Measurements from ENCODE around the gene ORAI3. TPM values are rescaled to one million over a fixed set of nuclear protein-coding genes. Genes with fewer than 3 reads are reported as not detected.

The ORAI3 gene
- polyA plus RNA-seq, 6 donors from 2014 or later: 65.8 to 83.4 (median 78.3) TPM

DNA sequence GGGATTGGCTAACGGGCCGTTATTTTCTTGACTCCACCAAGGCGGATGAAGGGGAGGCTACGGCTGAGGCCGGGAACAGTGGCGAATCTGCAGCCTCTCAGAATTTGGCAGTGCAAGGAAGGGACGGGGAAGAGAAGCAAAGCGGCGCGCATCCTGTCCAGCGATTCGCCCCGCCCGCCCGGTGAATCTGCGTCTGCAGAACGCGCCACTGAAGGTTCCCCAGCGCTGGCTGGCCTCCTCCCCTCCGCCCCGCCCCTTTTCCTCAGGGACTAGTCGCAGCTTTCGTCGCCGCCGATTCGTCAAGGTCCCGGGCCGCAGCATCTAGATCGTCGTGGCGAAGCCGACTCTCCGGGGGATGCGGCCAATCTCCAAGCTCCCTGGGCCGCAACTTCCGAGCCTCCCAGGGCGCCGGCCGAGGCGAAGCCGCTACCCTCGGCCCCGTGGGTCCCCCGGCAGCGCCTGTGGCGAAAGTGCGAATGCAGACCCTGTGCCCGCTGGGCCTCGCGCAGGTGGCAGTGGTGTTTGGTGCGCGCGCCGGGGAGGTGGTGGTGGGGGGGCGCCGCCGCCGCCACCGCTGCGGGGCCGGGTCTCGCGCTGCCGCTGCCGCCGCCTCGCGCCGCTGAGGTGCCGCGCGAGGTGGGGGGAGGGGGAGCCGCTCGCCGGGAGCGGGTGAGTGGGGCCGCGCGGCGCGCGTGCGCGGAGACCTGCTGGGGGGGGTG lies 8.7 kb downstream of the ORAI3 start, which contains the start of gene SETD1A:
Gene SETD1A, plus strand, starts transcription at position 299 of the 719 bp plus-strand sequence. CDS start 978 bp downstream, outside the sequence.
- no peaks in the 10 kb centered on the region for H3K27me3 Mint-ChIP-seq

DNA sequence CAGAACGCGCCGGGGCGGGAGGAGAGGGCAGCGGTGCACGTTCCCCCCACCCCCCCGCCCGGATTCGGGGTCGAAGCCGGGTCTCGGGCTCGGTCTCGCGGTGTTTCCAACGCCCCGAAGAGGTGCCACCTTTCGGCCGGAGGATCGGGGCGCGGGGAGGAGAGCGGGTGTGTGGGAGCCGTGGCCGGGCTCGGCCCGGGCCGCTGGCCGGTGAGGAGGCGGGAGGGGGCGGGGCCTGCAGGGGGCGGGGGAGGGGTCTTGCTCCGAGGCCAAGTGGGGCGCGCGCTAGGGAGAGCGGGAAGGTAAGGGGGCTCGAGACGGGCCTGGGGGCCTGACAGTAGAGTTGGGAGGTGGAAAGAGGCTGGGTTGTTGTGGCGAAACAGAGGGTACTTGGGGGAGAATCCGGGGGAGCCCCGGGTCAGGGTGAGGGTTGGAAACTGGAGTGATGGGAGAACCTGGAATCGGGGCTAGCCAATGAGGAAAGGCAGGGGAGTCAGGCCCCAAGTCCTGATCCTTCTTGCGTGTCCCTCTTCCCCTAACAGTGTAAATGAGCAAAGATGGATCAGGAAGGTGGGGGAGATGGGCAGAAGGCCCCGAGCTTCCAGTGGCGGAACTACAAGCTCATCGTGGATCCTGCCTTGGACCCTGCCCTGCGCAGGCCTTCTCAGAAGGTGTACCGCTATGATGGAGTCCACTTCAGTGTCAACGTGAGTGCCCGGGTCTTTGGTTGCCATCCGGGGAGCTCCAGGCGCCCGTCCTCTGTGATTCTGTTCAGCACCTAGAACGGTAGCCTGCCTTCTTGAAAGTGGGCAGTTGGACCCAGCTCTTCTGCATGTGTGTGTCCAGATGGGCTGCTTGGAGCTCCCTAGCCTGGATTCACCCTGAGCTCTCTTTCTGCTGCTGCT lies 9.6 kb downstream of the ORAI3 start:
- peak; percentile 45 to 49 for ATAC-seq (ENCODE audit: low read depth in 2 of 2)
- peaks cover 17 to 21% of the 10 kb centered on the region in 2 donors for H3K36me3 Mint-ChIP-seq
- H3K27me3 Mint-ChIP-seq: no peaks in the 10 kb centered on the region
- H3K9me3 Mint-ChIP-seq: no peaks in the 10 kb centered on the region
- H3K27ac Mint-ChIP-seq: peak overlapping the region; percentile 90 to 98 (median 95)
- DNase-seq: no peak
- H3K4me1 Mint-ChIP-seq: peaks cover 20 to 34% (median 27%) of the 10 kb centered on the region in 3 donors
- H3K4me3 Mint-ChIP-seq: peak overlapping the region; percentile 88 to 97 (median 92)

More for the DNA sequence above, 8.7 kb downstream of the ORAI3 start, which contains the start of gene SETD1A:
- Mint-ChIP-seq H3K9me3 (no peaks in the 10 kb centered on the region), H3K4me1 (peaks cover 20 to 36% (median 30%) of the 10 kb centered on the region in 3 donors), H3K4me3 (peak within 1 kb of the TSS; percentile 89 to 99 (median 96)), H3K36me3 (peaks cover 11 to 12% of the 10 kb centered on the region in 2 donors), H3K27ac (peak within 1 kb of the TSS; percentile 95 to 99 (median 98))
- ATAC-seq (ENCODE audit: low read depth in 2 of 2) (peak; percentile 85 to 86), DNase-seq (peak; percentile 97)

DNA sequence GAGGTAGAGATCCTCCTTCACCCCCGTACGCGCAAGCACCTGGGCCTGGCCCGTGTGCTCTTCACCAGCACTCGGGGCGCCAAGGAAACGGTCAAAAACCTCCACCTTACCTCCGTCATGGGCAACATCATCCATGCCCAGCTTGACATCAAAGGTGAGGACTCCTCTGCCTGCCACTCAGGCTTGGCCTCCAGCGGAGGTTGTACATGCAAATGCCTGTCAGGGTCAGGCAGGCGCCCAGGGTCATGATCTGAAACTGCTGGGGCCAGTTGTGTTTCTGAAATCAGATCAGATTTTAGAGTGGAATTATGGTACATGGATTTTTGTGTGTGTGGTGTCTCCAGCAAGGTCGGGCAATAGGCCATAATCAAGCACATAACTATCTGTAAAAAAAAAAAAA lies 12.5 kb downstream of the ORAI3 start:
- peaks cover 18 to 41% of the 10 kb centered on the region in 2 donors for H3K36me3 Mint-ChIP-seq
- H3K4me1 Mint-ChIP-seq: peaks cover 20 to 35% (median 28%) of the 10 kb centered on the region in 3 donors
- DNase-seq: no peak
- ATAC-seq (ENCODE audit: low read depth in 2 of 2): no peak
- H3K4me3 Mint-ChIP-seq: peak overlapping the region in 1 of 8 donors; percentile 58
- H3K9me3 Mint-ChIP-seq: no peaks in the 10 kb centered on the region
- H3K27ac Mint-ChIP-seq: no peak overlapping the region
- no peaks in the 10 kb centered on the region for H3K27me3 Mint-ChIP-seq

DNA sequence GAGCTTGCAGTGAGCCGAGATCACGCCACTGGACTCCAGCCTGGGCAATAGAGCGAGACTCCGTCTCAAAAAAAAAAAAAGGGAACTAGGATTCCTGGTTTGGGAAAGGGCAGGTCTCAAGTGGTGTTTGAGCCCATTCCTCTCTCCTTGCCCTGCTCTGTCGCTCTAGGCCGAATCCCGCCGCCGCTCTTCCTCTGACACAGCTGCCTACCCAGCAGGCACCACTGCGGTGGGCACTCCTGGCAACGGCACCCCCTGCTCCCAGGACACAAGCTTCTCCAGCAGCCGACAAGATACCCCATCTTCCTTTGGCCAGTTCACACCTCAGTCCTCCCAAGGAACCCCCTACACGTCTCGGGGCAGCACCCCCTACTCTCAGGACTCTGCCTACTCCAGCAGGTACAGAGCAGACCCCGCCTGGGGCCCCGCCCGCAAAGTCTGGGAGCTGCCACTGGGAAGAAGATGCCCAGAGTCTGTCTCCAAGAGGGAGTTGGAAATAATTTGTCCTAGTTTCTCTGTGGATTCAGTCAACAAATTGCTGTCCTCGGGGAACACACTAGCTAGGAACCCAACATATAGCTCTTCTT lies 15.2 kb downstream of the ORAI3 start:
- H3K4me3 Mint-ChIP-seq: peak overlapping the region in 1 of 8 donors; percentile 64
- H3K27ac Mint-ChIP-seq: peak overlapping the region in 1 of 6 donors; percentile 82
- H3K27me3 Mint-ChIP-seq: no peaks in the 10 kb centered on the region
- ATAC-seq (ENCODE audit: low read depth in 2 of 2) (no peak), DNase-seq (no peak)
- no peaks in the 10 kb centered on the region for H3K9me3 Mint-ChIP-seq
- peaks cover 18 to 59% of the 10 kb centered on the region in 2 donors for H3K36me3 Mint-ChIP-seq
- peaks cover 19 to 21% (median 20%) of the 10 kb centered on the region in 3 donors for H3K4me1 Mint-ChIP-seq

DNA sequence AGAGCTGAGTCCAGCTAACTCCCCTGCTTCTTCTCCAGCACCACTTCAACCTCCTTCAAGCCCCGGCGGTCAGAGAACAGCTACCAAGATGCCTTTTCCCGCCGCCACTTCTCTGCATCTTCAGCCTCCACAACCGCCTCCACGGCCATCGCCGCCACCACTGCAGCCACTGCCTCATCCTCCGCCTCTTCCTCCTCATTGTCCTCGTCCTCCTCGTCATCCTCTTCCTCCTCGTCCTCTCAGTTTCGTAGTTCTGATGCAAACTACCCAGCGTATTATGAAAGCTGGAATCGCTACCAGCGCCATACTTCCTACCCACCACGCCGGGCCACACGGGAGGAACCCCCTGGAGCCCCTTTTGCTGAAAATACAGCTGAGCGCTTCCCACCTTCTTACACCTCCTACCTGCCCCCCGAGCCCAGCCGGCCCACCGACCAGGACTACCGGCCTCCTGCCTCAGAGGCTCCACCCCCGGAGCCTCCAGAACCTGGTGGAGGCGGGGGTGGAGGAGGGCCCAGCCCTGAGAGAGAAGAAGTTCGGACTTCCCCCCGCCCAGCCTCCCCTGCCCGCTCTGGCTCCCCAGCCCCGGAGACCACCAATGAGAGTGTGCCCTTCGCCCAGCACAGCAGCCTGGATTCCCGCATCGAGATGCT lies 15.8 kb downstream of the ORAI3 start:
- H3K27ac Mint-ChIP-seq: peak overlapping the region in 2 of 6 donors; percentile 51 to 53

DNA sequence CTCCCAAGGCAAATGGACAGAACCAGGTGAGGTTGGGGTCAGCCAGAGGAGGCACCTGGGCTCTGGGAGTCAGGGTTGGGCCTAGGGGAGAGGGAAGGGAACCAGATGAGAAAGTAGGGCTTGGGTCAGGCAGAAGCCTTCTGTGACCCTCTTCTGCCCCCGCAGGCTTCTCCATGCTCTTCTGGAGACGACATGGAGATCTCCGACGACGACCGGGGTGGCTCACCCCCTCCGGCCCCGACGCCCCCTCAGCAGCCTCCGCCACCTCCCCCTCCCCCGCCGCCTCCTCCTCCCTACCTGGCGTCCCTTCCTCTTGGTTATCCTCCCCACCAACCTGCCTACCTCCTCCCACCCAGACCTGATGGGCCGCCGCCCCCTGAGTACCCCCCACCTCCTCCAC lies 16.6 kb downstream of the ORAI3 start:
- Mint-ChIP-seq H3K4me3 (no peak overlapping the region), H3K9me3 (no peaks in the 10 kb centered on the region), H3K27me3 (no peaks in the 10 kb centered on the region), H3K27ac (peak overlapping the region in 1 of 6 donors; percentile 53), H3K4me1 (peaks cover 7 to 8% (median 8%) of the 10 kb centered on the region in 3 donors), H3K36me3 (peaks cover 8 to 53% of the 10 kb centered on the region in 2 donors)
- ATAC-seq (ENCODE audit: low read depth in 2 of 2) (no peak), DNase-seq (no peak)

More for the DNA sequence above, 15.8 kb downstream of the ORAI3 start:
- ATAC-seq (ENCODE audit: low read depth in 2 of 2) (no peak), DNase-seq (no peak)
- H3K36me3 Mint-ChIP-seq: peaks cover 15 to 57% of the 10 kb centered on the region in 2 donors
- H3K4me1 Mint-ChIP-seq: peaks cover 12 to 14% (median 13%) of the 10 kb centered on the region in 3 donors
- H3K9me3 Mint-ChIP-seq: no peaks in the 10 kb centered on the region
- H3K4me3 Mint-ChIP-seq: no peak overlapping the region
- no peaks in the 10 kb centered on the region for H3K27me3 Mint-ChIP-seq

DNA sequence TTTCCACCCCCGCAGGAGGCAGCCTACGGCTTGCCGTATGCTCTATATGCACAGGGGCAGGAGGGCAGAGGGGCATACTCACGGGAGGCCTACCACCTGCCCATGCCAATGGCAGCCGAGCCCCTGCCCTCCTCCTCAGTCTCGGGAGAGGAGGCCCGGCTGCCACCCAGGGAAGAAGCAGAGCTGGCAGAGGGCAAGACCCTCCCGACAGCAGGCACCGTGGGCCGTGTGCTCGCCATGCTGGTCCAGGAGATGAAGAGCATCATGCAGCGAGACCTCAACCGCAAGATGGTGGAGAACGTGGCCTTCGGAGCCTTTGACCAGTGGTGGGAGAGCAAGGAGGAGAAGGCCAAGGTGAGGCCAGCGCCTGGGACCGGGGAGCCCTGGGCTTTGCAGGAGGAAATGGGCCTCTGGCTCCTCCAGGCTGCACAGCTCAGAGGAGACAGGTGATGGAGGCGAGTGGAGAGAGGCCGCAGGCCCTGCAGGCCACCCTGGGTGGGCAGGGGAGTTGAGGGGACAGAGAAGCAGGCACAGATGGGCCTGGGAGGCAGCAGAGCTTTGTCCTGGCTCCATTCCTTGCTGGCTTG lies 17.3 kb downstream of the ORAI3 start:
- Mint-ChIP-seq H3K27ac (peak overlapping the region in 2 of 6 donors; percentile 27 to 91), H3K27me3 (no peaks in the 10 kb centered on the region), H3K4me1 (peaks cover 7 to 14% (median 11%) of the 10 kb centered on the region in 3 donors), H3K9me3 (no peaks in the 10 kb centered on the region), H3K4me3 (no peak overlapping the region), H3K36me3 (peaks cover 15 to 57% of the 10 kb centered on the region in 2 donors)
- ATAC-seq (ENCODE audit: low read depth in 2 of 2): no peak
- no peak for DNase-seq

DNA sequence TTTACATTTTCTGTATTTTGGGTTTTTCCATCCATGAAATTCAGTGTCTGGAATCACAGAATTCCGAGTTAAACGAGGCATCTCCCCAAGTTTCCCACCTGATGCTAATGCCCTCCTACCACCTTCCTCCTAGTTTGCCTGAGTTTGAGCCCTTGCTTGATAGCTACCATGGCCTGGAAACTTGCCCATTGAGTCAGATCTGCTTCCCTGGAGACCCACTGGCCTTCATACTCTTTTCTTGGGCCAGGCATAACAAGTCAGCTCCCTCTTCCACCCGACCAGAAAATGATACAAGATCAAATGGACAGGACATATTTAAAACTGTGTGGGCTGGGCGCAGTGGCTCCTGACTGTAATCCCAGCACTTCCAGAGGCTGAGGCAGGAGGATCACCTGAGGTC lies 18.9 kb downstream of the ORAI3 start:
- no peak for DNase-seq
- Mint-ChIP-seq H3K4me1 (peaks cover 2 to 18% (median 13%) of the 10 kb centered on the region in 3 donors), H3K9me3 (no peaks in the 10 kb centered on the region), H3K36me3 (peaks cover 19 to 70% of the 10 kb centered on the region in 2 donors), H3K4me3 (no peak overlapping the region), H3K27me3 (no peaks in the 10 kb centered on the region), H3K27ac (no peak overlapping the region)
- no peak for ATAC-seq (ENCODE audit: low read depth in 2 of 2)

DNA sequence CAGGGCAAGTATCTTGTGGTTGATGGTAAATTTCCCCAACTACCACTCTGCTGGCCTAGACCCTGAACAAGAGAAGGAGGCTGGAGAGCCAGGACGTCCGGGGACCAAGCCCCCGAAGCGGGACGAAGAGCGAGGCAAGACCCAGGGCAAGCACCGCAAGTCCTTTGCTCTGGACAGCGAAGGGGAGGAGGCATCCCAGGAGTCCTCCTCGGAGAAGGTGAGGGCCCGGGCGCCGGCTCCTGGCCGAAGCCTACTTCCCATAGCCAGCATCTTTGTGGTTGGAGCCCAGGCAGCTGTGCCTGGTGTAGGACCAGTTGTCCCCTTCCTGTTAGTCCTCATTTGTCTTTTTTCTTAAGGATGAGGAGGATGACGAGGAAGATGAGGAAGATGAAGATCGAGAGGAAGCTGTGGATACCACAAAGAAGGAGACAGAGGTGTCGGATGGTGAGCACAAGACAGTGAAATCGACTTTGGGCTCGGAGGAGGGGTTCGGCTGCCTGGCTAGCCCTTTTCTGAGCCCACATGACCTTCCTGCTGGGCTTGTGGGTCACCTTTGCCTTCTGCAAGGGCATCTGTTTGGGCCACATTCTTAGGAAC lies 20.5 kb downstream of the ORAI3 start:
- DNase-seq (no peak), ATAC-seq (ENCODE audit: low read depth in 2 of 2) (no peak)
- H3K9me3 Mint-ChIP-seq: no peaks in the 10 kb centered on the region
- H3K36me3 Mint-ChIP-seq: peaks cover 12 to 71% of the 10 kb centered on the region in 2 donors
- no peak overlapping the region for H3K4me3 Mint-ChIP-seq
- peaks cover 5 to 27% (median 19%) of the 10 kb centered on the region in 3 donors for H3K4me1 Mint-ChIP-seq
- peak overlapping the region in 2 of 6 donors; percentile 14 to 80 for H3K27ac Mint-ChIP-seq
- H3K27me3 Mint-ChIP-seq: no peaks in the 10 kb centered on the region

DNA sequence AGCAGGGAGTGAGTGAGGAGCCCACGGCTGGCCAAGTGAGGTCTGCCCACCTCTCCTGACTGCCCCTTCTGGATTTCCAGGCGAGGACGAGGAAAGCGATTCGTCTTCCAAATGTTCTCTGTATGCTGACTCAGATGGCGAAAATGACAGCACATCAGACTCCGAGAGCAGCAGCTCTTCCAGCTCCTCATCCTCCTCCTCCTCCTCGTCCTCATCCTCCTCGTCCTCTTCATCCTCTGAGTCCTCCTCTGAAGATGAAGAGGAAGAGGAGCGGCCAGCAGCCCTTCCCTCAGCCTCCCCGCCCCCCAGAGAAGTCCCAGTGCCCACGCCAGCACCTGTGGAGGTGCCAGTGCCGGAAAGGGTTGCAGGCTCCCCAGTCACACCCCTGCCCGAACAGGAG lies 22.4 kb downstream of the ORAI3 start:
- Mint-ChIP-seq H3K9me3 (no peaks in the 10 kb centered on the region), H3K4me3 (no peak overlapping the region), H3K36me3 (peaks cover 12 to 66% of the 10 kb centered on the region in 2 donors), H3K4me1 (peaks cover 3 to 33% (median 22%) of the 10 kb centered on the region in 3 donors), H3K27me3 (no peaks in the 10 kb centered on the region), H3K27ac (peak overlapping the region in 2 of 6 donors; percentile 5 to 44)
- no peak for DNase-seq
- no peak for ATAC-seq (ENCODE audit: low read depth in 2 of 2)

DNA sequence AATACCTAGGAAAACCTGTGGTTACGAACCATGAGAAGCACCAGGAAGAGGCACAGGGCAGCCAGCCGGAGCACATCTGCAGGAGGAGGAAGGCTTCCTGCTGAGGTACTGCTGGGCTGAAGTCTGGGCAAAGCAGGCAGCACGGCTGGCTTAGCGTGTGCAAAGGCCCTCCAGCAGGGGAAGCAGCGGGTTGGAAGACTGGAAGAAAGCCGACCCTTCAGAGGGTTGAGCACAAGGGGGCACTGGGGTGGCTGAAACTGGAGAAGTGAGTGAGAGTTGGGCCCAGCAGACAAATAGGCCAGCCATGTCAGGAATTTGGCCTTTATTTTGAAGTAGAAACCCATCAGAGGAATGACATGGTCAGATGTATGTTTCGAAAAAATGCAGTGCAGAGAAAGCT lies 24.0 kb downstream of the ORAI3 start:
- Mint-ChIP-seq H3K9me3 (no peaks in the 10 kb centered on the region), H3K27me3 (no peaks in the 10 kb centered on the region), H3K4me1 (peaks cover 3 to 26% (median 26%) of the 10 kb centered on the region in 3 donors), H3K4me3 (no peak overlapping the region), H3K27ac (peak overlapping the region in 1 of 6 donors; percentile 9), H3K36me3 (peaks cover 12 to 55% of the 10 kb centered on the region in 2 donors)
- ATAC-seq (ENCODE audit: low read depth in 2 of 2) (no peak), DNase-seq (no peak)

DNA sequence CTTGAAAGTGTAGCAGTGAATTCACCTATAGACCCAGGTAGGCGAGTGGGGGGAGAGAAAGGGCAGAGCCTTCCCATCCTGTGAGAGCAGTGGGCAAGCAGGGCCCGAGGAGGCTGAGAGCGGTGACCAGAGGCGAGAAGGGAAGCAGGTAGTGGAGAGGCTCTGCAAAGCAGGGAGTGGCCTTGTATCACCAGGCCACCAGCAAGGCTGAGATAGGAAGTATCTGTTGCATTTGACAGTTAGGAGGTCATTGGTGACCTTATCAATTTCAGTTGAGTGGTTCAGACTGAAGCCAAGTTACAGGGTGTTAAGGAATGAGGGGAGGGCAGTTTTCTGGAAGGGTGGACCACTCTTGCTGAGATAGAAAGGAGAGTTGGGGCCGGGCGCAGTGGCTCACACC lies 25.5 kb downstream of the ORAI3 start:
- no peaks in the 10 kb centered on the region for H3K27me3 Mint-ChIP-seq
- H3K4me3 Mint-ChIP-seq: no peak overlapping the region
- H3K27ac Mint-ChIP-seq: peak overlapping the region in 1 of 6 donors; percentile 65
- no peak for ATAC-seq (ENCODE audit: low read depth in 2 of 2)
- no peak for DNase-seq
- H3K36me3 Mint-ChIP-seq: peaks cover 12 to 52% of the 10 kb centered on the region in 2 donors
- H3K4me1 Mint-ChIP-seq: peaks cover 3 to 26% (median 25%) of the 10 kb centered on the region in 3 donors
- no peaks in the 10 kb centered on the region for H3K9me3 Mint-ChIP-seq
